ENCODE results near the gene PDGFB.

The PDGFB gene

GRCh38 chr22:39276440-39277141, 31.8 kb upstream of the PDGFB start:
- DNase-seq, result no peak

GRCh38 chr22:39275814-39276439, 31.1 kb upstream of the PDGFB start:
- DNase-seq, result no peak

GRCh38 chr22:39273950-39274887, 29.4 kb upstream of the PDGFB start:
- DNase-seq, result no peak

- DNase-seq, result no peak
These were observed 26.0 kb upstream of the PDGFB start for GRCh38 chr22:39270792-39271191.

- DNase-seq, result no peak
These were observed 25.5 kb upstream of the PDGFB start for GRCh38 chr22:39270280-39270679.

- no peak for DNase-seq
These were observed 24.5 kb upstream of the PDGFB start for GRCh38 chr22:39269095-39269790.

- DNase-seq, result no peak
These were observed 23.9 kb upstream of the PDGFB start for GRCh38 chr22:39268645-39269044.

GRCh38 chr22:39267974-39268373, 23.2 kb upstream of the PDGFB start:
- DNase-seq, result no peak

GRCh38 chr22:39266398-39267030, 21.7 kb upstream of the PDGFB start:
- no peak for DNase-seq

- DNase-seq, result no peak
These were observed 20.5 kb upstream of the PDGFB start for GRCh38 chr22:39265143-39265886.

- no peak for DNase-seq
These were observed 19.7 kb upstream of the PDGFB start for GRCh38 chr22:39264349-39265038.

GRCh38 chr22:39263626-39264348, 19.0 kb upstream of the PDGFB start:
- no peak for DNase-seq

GRCh38 chr22:39259666-39260065, 14.9 kb upstream of the PDGFB start:
- no peak for DNase-seq

- no peak for DNase-seq
These were observed 13.2 kb upstream of the PDGFB start for GRCh38 chr22:39257901-39258475.

- no peak for DNase-seq
These were observed 12.2 kb upstream of the PDGFB start for GRCh38 chr22:39256979-39257378.

GRCh38 chr22:39256186-39256552, 11.4 kb upstream of the PDGFB start:
- no peak for DNase-seq

- no peak for DNase-seq
These were observed 10.8 kb upstream of the PDGFB start for GRCh38 chr22:39255449-39256185.

- DNase-seq, result peak; percentile 59
These were observed 10.1 kb upstream of the PDGFB start for GRCh38 chr22:39254789-39255298.

GRCh38 chr22:39254122-39254521, 9.3 kb upstream of the PDGFB start:
- no peak for DNase-seq

Data from 8988T (cell line).